PC-9 (cell line): ENCODE measurements around the gene ZFP28. TPM values are rescaled to one million over a fixed set of nuclear protein-coding genes. Genes with fewer than 3 reads are reported as not detected.

ENCODE experiments used
- BruUV-seq: library from RNA; stranded (reverse); fragments of 400-500 nt; replicated peaks from 2 replicates; lab custom pipeline; 2021; lab: Mats Ljungman, UMichigan
- CTCF ChIA-PET: fragments of 300-600 bp; sonication (Branson Sonifier 250); formaldehyde crosslinking; loops from one replicate; lab custom pipeline; 2022; ENCODE audit warnings: antibody characterized with exemption; lab: Charles Lee
- POLR2A ChIA-PET: fragments of 300-600 bp; sonication (Branson Sonifier 250); formaldehyde crosslinking; loops from one replicate; lab custom pipeline; 2022; ENCODE audit warnings: antibody characterized with exemption; ENCODE audit not compliant: unreplicated experiment; lab: Charles Lee
- DNase-seq, 2 experiments: peaks; one replicate each; pipeline versions ENCODE4 v3.0.0 to v3.0.0-alpha.2; 2015 to 2022; ENCODE audit warnings: mixed read lengths in 1 of 2
- H2AFZ ChIP-seq: fragments of 200-600 bp; sonication (generic); 2 replicates; pipeline ENCODE4 v1.8.1; 2017; ENCODE audit warnings: antibody characterized with exemption
- H3F3A ChIP-seq: fragments of 200-600 bp; sonication (generic); 2 replicates; pipeline ENCODE4 v1.8.1; 2017; ENCODE audit warnings: antibody characterized with exemption, mild to moderate bottlenecking, low read depth; ENCODE audit not compliant: insufficient read depth
- H3K27ac ChIP-seq: fragments of 200-600 bp; sonication (generic); 2 replicates; pipeline ENCODE4 v1.6.1; 2016; ENCODE audit warnings: mixed run types
- H3K27me3 ChIP-seq: fragments of 200-600 bp; sonication (generic); 2 replicates; pipeline ENCODE4 v1.6.1; 2016; ENCODE audit warnings: low read depth, mixed run types; ENCODE audit not compliant: insufficient read depth
- H3K36me3 ChIP-seq: fragments of 200-600 bp; sonication (generic); 2 replicates; pipeline ENCODE4 v1.6.1; 2016; ENCODE audit warnings: low read depth, mixed run types
- H3K4me1 ChIP-seq: fragments of 200-600 bp; sonication (generic); replicated peaks from 2 replicates; pipeline ENCODE4 v1.6.1; 2016; ENCODE audit warnings: mixed run types; ENCODE audit not compliant: insufficient read depth
- H3K4me2 ChIP-seq: fragments of 200-600 bp; sonication (generic); 2 replicates; pipeline ENCODE4 v1.6.1; 2017; ENCODE audit warnings: mixed run types
- H3K4me3 ChIP-seq: fragments of 200-600 bp; sonication (generic); 2 replicates; pipeline ENCODE4 v1.6.1; 2016; ENCODE audit warnings: mixed run types
- H3K79me2 ChIP-seq: fragments of 200-600 bp; sonication (generic); 2 replicates; pipeline ENCODE4 v1.6.1; 2017; ENCODE audit warnings: low read depth, mixed run types
- H3K9me2 ChIP-seq: fragments of 200-600 bp; sonication (generic); 2 replicates; pipeline ENCODE4 v1.8.1; 2017; ENCODE audit warnings: mild to moderate bottlenecking; ENCODE audit not compliant: insufficient read depth
- H3K9me3 ChIP-seq: fragments of 200-600 bp; sonication (generic); 2 replicates; pipeline ENCODE4 v1.8.1; 2016; ENCODE audit warnings: low read depth; ENCODE audit not compliant: insufficient read depth
- H4K20me1 ChIP-seq: fragments of 200-600 bp; sonication (generic); 2 replicates; pipeline ENCODE4 v1.8.1; 2017; ENCODE audit not compliant: insufficient read depth
- EZH2 ChIP-seq: fragments of 200-600 bp; sonication (generic); IDR thresholded peaks from 2 replicates; pipeline ENCODE4 v1.8.0; 2017; ENCODE audit warnings: antibody characterized with exemption, low read depth
- intact Hi-C: fragments of 100-400 bp; cut with micrococcal nuclease; formaldehyde crosslinking; loops from one replicate; pipeline ENCODE4 v1.10.0; 2022; ENCODE audit not compliant: unreplicated experiment
- total RNA-seq: library from RNA; stranded (reverse); gene quantifications from 2 replicates; pipeline ENCODE4 v1.2.3, GENCODE V29; 2021
- TF ChIP-seq, protein P1 (sequence below): fragments of 200-600 bp; sonication (generic); conservative IDR thresholded peaks from 2 replicates; pipeline ENCODE4 v1.6.1; 2017; ENCODE audit warnings: mixed run types, antibody characterized with exemption, mild to moderate bottlenecking, moderate library complexity

The ZFP28 gene
- total RNA-seq, 1 experiment from 2014 or later = 2.8 TPM

DNA sequence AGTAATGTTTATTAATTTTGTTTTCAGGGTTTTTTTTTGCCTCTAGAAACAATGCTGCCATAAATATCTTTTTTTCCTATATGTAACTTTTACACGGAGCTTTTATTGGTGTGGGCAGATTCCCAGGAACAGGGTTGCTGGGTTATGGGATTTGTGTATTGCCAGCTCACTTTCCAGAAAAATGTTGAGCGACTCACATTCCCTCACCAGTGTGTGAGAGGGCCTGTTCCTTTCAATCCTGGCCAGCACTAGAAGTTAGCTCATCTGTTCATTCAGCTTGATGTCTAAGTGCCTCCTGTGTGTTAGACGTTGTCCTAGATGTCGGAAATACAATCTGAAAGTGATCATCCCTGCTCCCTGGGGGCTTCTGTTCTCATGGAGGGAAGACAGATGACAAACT, 58.9 kb downstream of the ZFP28 start:
- H3K4me1 ChIP-seq = 0 out of 2 replicates have a peak, but pooled peaks cover 4% of the 10 kb centered on the region
- ChIA-PET POLR2A (no interaction called here), CTCF (no interaction called here)
- intact Hi-C loops = no loop called here
- H3K27me3 ChIP-seq = no peaks in the 10 kb centered on the region; the same call in 1 of the 2 replicates
- no TSS peak for BruUV-seq
- no peak overlapping the region for H3K27ac ChIP-seq
- no peaks in the 10 kb centered on the region; the same call in none of the 2 replicates for H3K9me3 ChIP-seq
- no peak overlapping the region for H3K4me2 ChIP-seq
- H3K9me2 ChIP-seq = no peaks in the 10 kb centered on the region
- no peak overlapping the region for H2AFZ ChIP-seq
- peaks cover 39% of the 10 kb centered on the region for H3K36me3 ChIP-seq
- TF ChIP-seq EZH2 = no peak
- TF ChIP-seq, protein P1, sequence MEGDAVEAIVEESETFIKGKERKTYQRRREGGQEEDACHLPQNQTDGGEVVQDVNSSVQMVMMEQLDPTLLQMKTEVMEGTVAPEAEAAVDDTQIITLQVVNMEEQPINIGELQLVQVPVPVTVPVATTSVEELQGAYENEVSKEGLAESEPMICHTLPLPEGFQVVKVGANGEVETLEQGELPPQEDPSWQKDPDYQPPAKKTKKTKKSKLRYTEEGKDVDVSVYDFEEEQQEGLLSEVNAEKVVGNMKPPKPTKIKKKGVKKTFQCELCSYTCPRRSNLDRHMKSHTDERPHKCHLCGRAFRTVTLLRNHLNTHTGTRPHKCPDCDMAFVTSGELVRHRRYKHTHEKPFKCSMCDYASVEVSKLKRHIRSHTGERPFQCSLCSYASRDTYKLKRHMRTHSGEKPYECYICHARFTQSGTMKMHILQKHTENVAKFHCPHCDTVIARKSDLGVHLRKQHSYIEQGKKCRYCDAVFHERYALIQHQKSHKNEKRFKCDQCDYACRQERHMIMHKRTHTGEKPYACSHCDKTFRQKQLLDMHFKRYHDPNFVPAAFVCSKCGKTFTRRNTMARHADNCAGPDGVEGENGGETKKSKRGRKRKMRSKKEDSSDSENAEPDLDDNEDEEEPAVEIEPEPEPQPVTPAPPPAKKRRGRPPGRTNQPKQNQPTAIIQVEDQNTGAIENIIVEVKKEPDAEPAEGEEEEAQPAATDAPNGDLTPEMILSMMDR = no peak
- H3K79me2 ChIP-seq = peaks cover 14% of the 10 kb centered on the region
- H3K4me3 ChIP-seq = no peak overlapping the region
- DNase-seq = no peak
- no peaks in the 10 kb centered on the region for H4K20me1 ChIP-seq
- no peaks in the 10 kb centered on the region for H3F3A ChIP-seq

DNA sequence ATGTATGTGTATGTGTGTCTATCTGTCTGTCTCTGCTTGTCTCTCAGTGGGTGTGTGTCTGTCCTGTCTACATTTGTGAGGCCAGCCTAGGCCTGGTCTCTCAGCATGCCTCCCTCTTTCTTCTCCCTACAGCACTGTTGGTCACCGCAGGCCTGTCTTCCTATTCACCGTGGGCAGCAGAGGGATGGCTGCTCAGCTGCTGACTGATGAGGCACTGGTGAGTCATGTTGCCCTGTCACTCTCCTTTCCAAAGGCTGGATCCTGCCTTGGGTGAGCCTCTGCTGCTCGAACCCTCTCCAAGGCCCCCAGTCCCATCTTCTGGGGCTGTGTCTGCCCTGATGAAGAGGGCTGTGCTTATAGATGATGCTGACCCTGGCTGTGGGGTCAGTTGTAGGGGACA, 62.6 kb downstream of the ZFP28 start:
- H3K9me2 ChIP-seq = no peaks in the 10 kb centered on the region
- no peak overlapping the region for H3K4me3 ChIP-seq
- H3K9me3 ChIP-seq = peaks cover 12% of the 10 kb centered on the region; the same call in 1 of the 2 replicates
- H3K36me3 ChIP-seq = peaks cover 53% of the 10 kb centered on the region
- H2AFZ ChIP-seq = no peak overlapping the region
- no peaks in the 10 kb centered on the region for H3F3A ChIP-seq
- no peak overlapping the region for H3K27ac ChIP-seq
- BruUV-seq = no TSS peak
- no peaks in the 10 kb centered on the region for H3K27me3 ChIP-seq
- intact Hi-C loops = no loop called here
- H3K4me1 ChIP-seq = no peaks in the 10 kb centered on the region
- TF ChIP-seq, protein P1 = no peak
- no peak for TF ChIP-seq EZH2
- CTCF ChIA-PET = no interaction called here
- 0 out of 2 replicates have a peak, but pooled peaks cover 3% of the 10 kb centered on the region for H3K79me2 ChIP-seq
- POLR2A ChIA-PET = no interaction called here
- DNase-seq = no peak
- H3K4me2 ChIP-seq = no peak overlapping the region
- H4K20me1 ChIP-seq = no peaks in the 10 kb centered on the region

DNA sequence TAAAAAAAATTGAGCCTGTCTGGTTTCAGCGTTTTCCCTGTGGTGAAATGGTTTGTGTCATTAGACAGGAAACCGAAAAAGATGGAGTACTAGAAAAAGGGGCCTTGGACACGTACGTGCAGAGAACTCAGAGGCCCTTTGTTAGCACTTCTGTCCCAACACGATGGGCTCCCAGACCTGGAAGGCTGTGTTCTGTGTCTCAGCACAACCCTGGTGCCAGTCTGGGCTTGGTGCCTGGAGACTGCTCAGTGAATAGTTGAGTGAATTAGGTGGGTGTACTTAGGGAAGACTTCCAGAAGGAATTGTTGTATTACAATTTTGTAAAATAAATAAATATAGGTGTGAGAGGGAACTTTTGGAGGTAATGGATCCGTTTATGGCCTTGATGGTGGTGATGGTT, 65.1 kb downstream of the ZFP28 start:
- H2AFZ ChIP-seq = no peak overlapping the region
- H3K36me3 ChIP-seq = peaks cover 39% of the 10 kb centered on the region
- DNase-seq = no peak
- no peak overlapping the region for H3K4me2 ChIP-seq
- H3K9me3 ChIP-seq = peaks cover 28% of the 10 kb centered on the region
- intact Hi-C loops = no loop called here
- H4K20me1 ChIP-seq = no peaks in the 10 kb centered on the region
- H3K27ac ChIP-seq = no peak overlapping the region
- CTCF ChIA-PET = no interaction called here
- H3K4me3 ChIP-seq = no peak overlapping the region
- H3K4me1 ChIP-seq = no peaks in the 10 kb centered on the region
- TF ChIP-seq, protein P1 = no peak
- TF ChIP-seq EZH2 = no peak
- BruUV-seq = no TSS peak
- no peaks in the 10 kb centered on the region for H3K9me2 ChIP-seq
- no peaks in the 10 kb centered on the region for H3K27me3 ChIP-seq
- H3K79me2 ChIP-seq = no peaks in the 10 kb centered on the region; the same call in 1 of the 2 replicates
- H3F3A ChIP-seq = no peaks in the 10 kb centered on the region
- POLR2A ChIA-PET = no interaction called here

Other genes with a start within 250 kb of the ZFP28 start
- gene ZSCAN5A, start 224.1 kb upstream of the ZFP28 start, total RNA-seq = 20.5 and 23.6 TPM in 2 replicates
- gene ZNF582, start 145.4 kb upstream of the ZFP28 start, total RNA-seq = 1.8 and 3.4 TPM in 2 replicates
- 2.5 and 3.1 TPM in 2 replicates for gene ZNF583, start 134.6 kb upstream of the ZFP28 start, total RNA-seq
- gene ZNF667, start 61.6 kb upstream of the ZFP28 start, total RNA-seq = not detected in 2 replicates
- 0.57 and 0.78 TPM in 2 replicates for gene ZNF471, start 31.1 kb upstream of the ZFP28 start, total RNA-seq
- gene ZNF470, start 28.5 kb downstream of the ZFP28 start, total RNA-seq = 1.2 and 1.7 TPM in 2 replicates
- gene ZNF71, start 56.4 kb downstream of the ZFP28 start, total RNA-seq = 7.1 and 7.2 TPM in 2 replicates
- 0.33 TPM in 1 of 2 replicates, not detected in the other for gene SMIM17, start 104.2 kb downstream of the ZFP28 start, total RNA-seq
- not detected in 2 replicates for gene ZNF835, start 132.8 kb downstream of the ZFP28 start, total RNA-seq